SK-N-SH treated with all-trans-retinoic acid at 6 μM for 48 hours (cell line): Measurements from ENCODE around the gene GRK3.
"Not testable (repeated sequence)": the region's sequence is repeated elsewhere in the genome, so short reads cannot be mapped to it uniquely, and the experiment has no call there.

Experiments
- ATAC-seq: fragments of 200-7000 bp; cut with Tn5 transposase; 3 replicates; pipeline ENCODE4 v1.9.1; 2020; ENCODE audit warnings: mild to moderate bottlenecking, moderate library complexity
- ARNTL ChIP-seq: fragments of 450-650 bp; formaldehyde crosslinking; IDR thresholded peaks from 2 replicates; pipeline ENCODE4 v1.5.0; 2020; ENCODE audit warnings: low read depth, mild to moderate bottlenecking, moderate library complexity, borderline replicate concordance
- BACH2 ChIP-seq: fragments of 250-450 bp; sonication (Bioruptor Pico); IDR thresholded peaks from 2 replicates; pipeline ENCODE4 v1.9.0; 2021; ENCODE audit warnings: mild to moderate bottlenecking, borderline replicate concordance
- CSDC2 ChIP-seq: fragments of 250-450 bp; sonication (Bioruptor Pico); IDR thresholded peaks from 2 replicates; pipeline ENCODE4 v1.5.0; 2020; ENCODE audit warnings: mild to moderate bottlenecking, moderate library complexity
- CSRNP3 ChIP-seq: fragments of 250-450 bp; sonication (Bioruptor Pico); IDR thresholded peaks from 2 replicates; pipeline ENCODE4 v1.5.1; 2021; ENCODE audit warnings: mild to moderate bottlenecking, moderate library complexity
- ESRRG ChIP-seq: fragments of 250-450 bp; sonication (Bioruptor Pico); IDR thresholded peaks from 2 replicates; pipeline ENCODE4 v1.6.1; 2021; ENCODE audit warnings: mild to moderate bottlenecking
- GLIS3 ChIP-seq: fragments of 250-450 bp; sonication (Bioruptor Pico); IDR thresholded peaks from 2 replicates; pipeline ENCODE4 v1.5.0; 2020; ENCODE audit warnings: mild to moderate bottlenecking, moderate library complexity
- OSR1 ChIP-seq: fragments of 250-450 bp; sonication (Bioruptor Pico); IDR thresholded peaks from 2 replicates; pipeline ENCODE4 v1.8.0; 2022; ENCODE audit warnings: moderate library complexity, mild to moderate bottlenecking, inconsistent platforms
- PPARA ChIP-seq: fragments of 250-450 bp; sonication (Bioruptor Pico); IDR thresholded peaks from 2 replicates; pipeline ENCODE4 v1.5.0; 2020; ENCODE audit warnings: mild to moderate bottlenecking, borderline replicate concordance
- SNAI2 ChIP-seq: fragments of 250-450 bp; sonication (Bioruptor Pico); IDR thresholded peaks from 2 replicates; pipeline ENCODE4 v1.5.0; 2020; ENCODE audit warnings: mild to moderate bottlenecking, moderate library complexity
- TCF4 ChIP-seq: fragments of 250-450 bp; sonication (Bioruptor Pico); IDR thresholded peaks from 2 replicates; pipeline ENCODE4 v1.8.0; 2021; ENCODE audit warnings: mild to moderate bottlenecking, moderate library complexity, borderline replicate concordance
- TOX ChIP-seq: fragments of 250-450 bp; sonication (Bioruptor Pico); IDR thresholded peaks from 2 replicates; pipeline ENCODE4 v1.8.0; 2021; ENCODE audit warnings: mild to moderate bottlenecking, moderate library complexity, borderline replicate concordance
- ZC3H10 ChIP-seq: fragments of 250-450 bp; sonication (Bioruptor Pico); IDR thresholded peaks from 2 replicates; pipeline ENCODE4 v1.5.1; 2021; ENCODE audit warnings: mild to moderate bottlenecking, moderate library complexity
- ZNF565 ChIP-seq: fragments of 450-650 bp; formaldehyde crosslinking; conservative IDR thresholded peaks from 2 replicates; pipeline ENCODE4 v1.5.0; 2020; ENCODE audit warnings: low read depth, mild to moderate bottlenecking, moderate library complexity
- ZNF70 ChIP-seq: fragments of 450-650 bp; formaldehyde crosslinking; IDR thresholded peaks from 2 replicates; pipeline ENCODE4 v1.5.0; 2020; ENCODE audit warnings: mild to moderate bottlenecking, moderate library complexity
- TF ChIP-seq, protein P1 (sequence below): fragments of 250-450 bp; sonication (Bioruptor Pico); IDR thresholded peaks from 2 replicates; pipeline ENCODE4 v1.8.0; 2020; ENCODE audit warnings: mild to moderate bottlenecking, moderate library complexity, borderline replicate concordance
- TF ChIP-seq, protein P2 (sequence below): fragments of 250-450 bp; sonication (Bioruptor Pico); IDR thresholded peaks from 2 replicates; pipeline ENCODE4 v1.8.0; 2021; ENCODE audit warnings: low read depth, mild to moderate bottlenecking, moderate library complexity, borderline replicate concordance
- TF ChIP-seq, protein P3 (sequence below): fragments of 250-450 bp; sonication (Bioruptor Pico); IDR thresholded peaks from 2 replicates; pipeline ENCODE4 v1.5.0; 2020; ENCODE audit warnings: mild to moderate bottlenecking, moderate library complexity

GRK3 gene

DNA sequence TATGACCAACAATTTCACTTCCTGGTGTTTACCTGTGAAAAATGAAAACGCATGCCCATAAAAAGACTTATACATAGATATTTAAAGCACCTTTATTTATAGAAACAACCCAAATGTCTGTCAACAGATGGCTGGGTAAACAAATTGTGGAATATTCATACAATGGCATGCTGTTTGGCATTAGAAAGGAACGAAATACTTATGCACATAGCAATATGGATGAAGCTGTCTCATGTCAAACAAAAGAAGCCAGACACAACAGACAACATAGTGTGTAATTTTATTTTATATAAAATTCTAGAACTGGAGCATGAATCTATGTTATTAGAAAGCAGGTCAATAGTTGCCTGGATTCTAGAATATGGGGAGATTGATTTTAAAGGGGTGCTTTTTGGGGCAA, 38.0 kb downstream of the GRK3 start:
- no peak for TF ChIP-seq GLIS3 (CRISPR knock-in tag)
- TF ChIP-seq ZC3H10 (CRISPR knock-in tag): no peak
- no peak for TF ChIP-seq TCF4 (CRISPR knock-in tag)
- TF ChIP-seq OSR1 (CRISPR knock-in tag): no peak
- no peak for TF ChIP-seq ESRRG (CRISPR knock-in tag)
- TF ChIP-seq CSRNP3 (CRISPR knock-in tag): no peak
- no peak for TF ChIP-seq TOX (CRISPR knock-in tag)
- TF ChIP-seq SNAI2 (CRISPR knock-in tag): no peak
- TF ChIP-seq, protein P1, sequence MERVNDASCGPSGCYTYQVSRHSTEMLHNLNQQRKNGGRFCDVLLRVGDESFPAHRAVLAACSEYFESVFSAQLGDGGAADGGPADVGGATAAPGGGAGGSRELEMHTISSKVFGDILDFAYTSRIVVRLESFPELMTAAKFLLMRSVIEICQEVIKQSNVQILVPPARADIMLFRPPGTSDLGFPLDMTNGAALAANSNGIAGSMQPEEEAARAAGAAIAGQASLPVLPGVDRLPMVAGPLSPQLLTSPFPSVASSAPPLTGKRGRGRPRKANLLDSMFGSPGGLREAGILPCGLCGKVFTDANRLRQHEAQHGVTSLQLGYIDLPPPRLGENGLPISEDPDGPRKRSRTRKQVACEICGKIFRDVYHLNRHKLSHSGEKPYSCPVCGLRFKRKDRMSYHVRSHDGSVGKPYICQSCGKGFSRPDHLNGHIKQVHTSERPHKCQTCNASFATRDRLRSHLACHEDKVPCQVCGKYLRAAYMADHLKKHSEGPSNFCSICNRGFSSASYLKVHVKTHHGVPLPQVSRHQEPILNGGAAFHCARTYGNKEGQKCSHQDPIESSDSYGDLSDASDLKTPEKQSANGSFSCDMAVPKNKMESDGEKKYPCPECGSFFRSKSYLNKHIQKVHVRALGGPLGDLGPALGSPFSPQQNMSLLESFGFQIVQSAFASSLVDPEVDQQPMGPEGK (CRISPR knock-in tag): no peak
- TF ChIP-seq, protein P2, sequence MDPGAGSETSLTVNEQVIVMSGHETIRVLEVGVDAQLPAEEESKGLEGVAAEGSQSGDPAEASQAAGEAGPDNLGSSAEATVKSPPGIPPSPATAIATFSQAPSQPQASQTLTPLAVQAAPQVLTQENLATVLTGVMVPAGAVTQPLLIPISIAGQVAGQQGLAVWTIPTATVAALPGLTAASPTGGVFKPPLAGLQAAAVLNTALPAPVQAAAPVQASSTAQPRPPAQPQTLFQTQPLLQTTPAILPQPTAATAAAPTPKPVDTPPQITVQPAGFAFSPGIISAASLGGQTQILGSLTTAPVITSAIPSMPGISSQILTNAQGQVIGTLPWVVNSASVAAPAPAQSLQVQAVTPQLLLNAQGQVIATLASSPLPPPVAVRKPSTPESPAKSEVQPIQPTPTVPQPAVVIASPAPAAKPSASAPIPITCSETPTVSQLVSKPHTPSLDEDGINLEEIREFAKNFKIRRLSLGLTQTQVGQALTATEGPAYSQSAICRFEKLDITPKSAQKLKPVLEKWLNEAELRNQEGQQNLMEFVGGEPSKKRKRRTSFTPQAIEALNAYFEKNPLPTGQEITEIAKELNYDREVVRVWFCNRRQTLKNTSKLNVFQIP (CRISPR knock-in tag): no peak
- no peak for TF ChIP-seq ZNF70
- TF ChIP-seq ZNF565: no peak
- no peak for TF ChIP-seq CSDC2 (CRISPR knock-in tag)
- TF ChIP-seq PPARA: no peak
- no peak for TF ChIP-seq BACH2 (CRISPR knock-in tag)
- TF ChIP-seq, protein P3, sequence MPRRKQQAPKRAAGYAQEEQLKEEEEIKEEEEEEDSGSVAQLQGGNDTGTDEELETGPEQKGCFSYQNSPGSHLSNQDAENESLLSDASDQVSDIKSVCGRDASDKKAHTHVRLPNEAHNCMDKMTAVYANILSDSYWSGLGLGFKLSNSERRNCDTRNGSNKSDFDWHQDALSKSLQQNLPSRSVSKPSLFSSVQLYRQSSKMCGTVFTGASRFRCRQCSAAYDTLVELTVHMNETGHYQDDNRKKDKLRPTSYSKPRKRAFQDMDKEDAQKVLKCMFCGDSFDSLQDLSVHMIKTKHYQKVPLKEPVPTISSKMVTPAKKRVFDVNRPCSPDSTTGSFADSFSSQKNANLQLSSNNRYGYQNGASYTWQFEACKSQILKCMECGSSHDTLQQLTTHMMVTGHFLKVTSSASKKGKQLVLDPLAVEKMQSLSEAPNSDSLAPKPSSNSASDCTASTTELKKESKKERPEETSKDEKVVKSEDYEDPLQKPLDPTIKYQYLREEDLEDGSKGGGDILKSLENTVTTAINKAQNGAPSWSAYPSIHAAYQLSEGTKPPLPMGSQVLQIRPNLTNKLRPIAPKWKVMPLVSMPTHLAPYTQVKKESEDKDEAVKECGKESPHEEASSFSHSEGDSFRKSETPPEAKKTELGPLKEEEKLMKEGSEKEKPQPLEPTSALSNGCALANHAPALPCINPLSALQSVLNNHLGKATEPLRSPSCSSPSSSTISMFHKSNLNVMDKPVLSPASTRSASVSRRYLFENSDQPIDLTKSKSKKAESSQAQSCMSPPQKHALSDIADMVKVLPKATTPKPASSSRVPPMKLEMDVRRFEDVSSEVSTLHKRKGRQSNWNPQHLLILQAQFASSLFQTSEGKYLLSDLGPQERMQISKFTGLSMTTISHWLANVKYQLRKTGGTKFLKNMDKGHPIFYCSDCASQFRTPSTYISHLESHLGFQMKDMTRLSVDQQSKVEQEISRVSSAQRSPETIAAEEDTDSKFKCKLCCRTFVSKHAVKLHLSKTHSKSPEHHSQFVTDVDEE (CRISPR knock-in tag): no peak
- no peak for ATAC-seq

DNA sequence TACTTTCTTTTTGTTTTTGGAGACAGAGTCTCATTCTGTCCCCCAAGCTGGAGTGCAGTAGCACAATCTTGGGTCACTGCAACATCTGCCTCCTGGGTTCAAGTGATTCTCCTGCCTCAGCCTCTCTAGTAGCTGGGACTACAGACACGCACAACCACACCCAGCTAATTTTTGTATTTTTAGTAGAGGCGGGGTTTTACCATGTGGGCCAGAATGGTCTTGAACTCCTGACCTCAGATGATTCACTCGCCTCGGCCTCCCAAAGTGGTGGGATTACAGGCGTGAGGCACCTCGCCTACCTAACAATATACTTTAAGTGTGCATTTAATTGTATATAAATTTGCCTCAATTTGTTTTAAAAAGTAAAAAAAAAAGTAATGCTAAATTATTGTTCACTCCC, 38.4 kb downstream of the GRK3 start:
- no peak for TF ChIP-seq ESRRG (CRISPR knock-in tag)
- no peak for TF ChIP-seq CSDC2 (CRISPR knock-in tag)
- TF ChIP-seq BACH2 (CRISPR knock-in tag): no peak
- no peak for TF ChIP-seq TOX (CRISPR knock-in tag)
- TF ChIP-seq ARNTL (CRISPR knock-in tag): no peak
- TF ChIP-seq ZNF565: no peak
- TF ChIP-seq ZC3H10 (CRISPR knock-in tag): no peak
- no peak for ATAC-seq

- ATAC-seq: not testable (repeated sequence)
Measured at GRCh38 chr22:25605146-25605545, 40.7 kb downstream of the GRK3 start.

GRCh38 chr22:25605565-25605964, 41.1 kb downstream of the GRK3 start:
- ATAC-seq: not testable (repeated sequence)

DNA sequence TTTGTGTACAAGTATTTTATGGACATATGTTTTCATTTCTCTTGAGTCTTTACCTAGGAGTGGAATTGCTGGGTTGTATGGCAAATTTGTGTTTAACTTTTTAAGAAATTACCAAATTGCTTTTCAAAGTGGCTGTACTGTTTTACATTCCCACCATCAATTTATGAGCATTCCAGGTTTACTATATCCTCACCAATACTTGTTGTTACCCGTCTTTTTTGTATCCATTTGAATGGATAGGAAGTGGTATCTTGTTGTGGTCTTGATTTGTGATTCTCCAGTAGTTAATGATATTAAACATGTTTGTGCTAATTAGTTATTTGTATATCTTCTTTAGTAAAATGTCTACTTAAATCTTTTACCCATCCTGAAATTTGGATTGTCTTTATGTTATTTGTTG, 46.8 kb downstream of the GRK3 start:
- ATAC-seq: not testable (repeated sequence)

- not testable (repeated sequence) for ATAC-seq
Measured at GRCh38 chr22:25613131-25613530, 48.7 kb downstream of the GRK3 start.

DNA sequence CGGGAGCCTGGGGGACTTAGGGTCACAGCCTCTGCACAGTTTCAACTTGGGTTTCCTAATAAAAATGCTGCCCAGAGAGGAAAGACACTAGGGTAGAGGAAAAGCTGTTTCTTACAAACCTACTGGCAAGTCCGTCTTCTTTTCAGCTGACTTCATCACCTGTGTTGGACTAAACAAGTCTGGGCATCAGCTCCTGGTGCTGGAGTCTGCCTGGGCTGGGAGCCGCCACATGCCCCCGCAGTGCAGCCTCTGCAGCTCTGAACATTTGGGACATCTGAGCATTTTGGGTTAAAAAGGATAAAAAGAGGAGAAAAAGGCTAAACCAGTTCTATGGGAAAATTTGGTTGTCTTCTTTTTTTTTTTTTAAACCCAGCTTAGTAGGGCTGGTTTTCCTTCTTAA, 49.1 kb downstream of the GRK3 start:
- ATAC-seq: not testable (repeated sequence)

DNA sequence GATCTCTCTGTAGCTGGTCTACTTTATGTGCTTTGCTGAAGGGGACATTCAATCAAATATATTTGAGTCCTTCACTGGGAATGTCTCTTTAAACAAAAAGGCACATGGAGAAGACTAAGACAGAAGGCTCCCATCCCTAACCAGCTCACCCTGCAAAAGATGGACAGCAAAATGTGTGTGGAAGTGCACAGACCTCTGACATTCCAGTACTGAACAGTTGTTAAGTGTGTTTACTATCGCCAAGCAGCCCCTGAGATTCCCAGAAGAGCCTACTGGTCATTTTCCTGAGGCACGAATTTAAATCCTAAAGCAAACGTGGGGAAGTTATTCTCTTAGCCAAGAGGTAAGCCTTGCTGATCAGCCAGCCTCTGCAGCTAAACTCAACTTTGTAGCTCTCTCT, 50.3 kb downstream of the GRK3 start:
- ATAC-seq: not testable (repeated sequence)
